Hepatocyte (in vitro differentiated cells): Measurements from ENCODE around the gene A3GALT2. TPM values are rescaled to one million over a fixed set of nuclear protein-coding genes. Genes with fewer than 3 reads are reported as not detected.

ENCODE experiments used
- DNase-seq: peaks from one replicate; pipeline ENCODE4 v3.0.0-alpha.2; 2016; ENCODE audit warnings: low spot score
- H2AFZ ChIP-seq: fragments of 200-600 bp; sonication (generic); 2 replicates; pipeline ENCODE4 v1.6.0; 2016; ENCODE audit warnings: antibody characterized with exemption, mild to moderate bottlenecking
- H3K27ac ChIP-seq: fragments of 200-600 bp; sonication (generic); 2 replicates; pipeline ENCODE4 v1.5.1; 2016; ENCODE audit warnings: mild to moderate bottlenecking
- H3K27me3 ChIP-seq: fragments of 200-600 bp; sonication (generic); 2 replicates; pipeline ENCODE4 v1.6.1; 2016
- H3K36me3 ChIP-seq: fragments of 200-600 bp; sonication (generic); replicated peaks from 2 replicates; pipeline ENCODE4 v1.5.1; 2016; ENCODE audit warnings: low read depth; ENCODE audit not compliant: insufficient read depth
- H3K4me1 ChIP-seq: fragments of 200-600 bp; sonication (generic); 2 replicates; pipeline ENCODE4 v1.5.1; 2016; ENCODE audit warnings: mild to moderate bottlenecking, moderate library complexity; ENCODE audit not compliant: insufficient read depth
- H3K4me2 ChIP-seq: fragments of 200-600 bp; sonication (generic); 2 replicates; pipeline ENCODE4 v1.6.0; 2016
- H3K4me3 ChIP-seq: fragments of 200-600 bp; sonication (generic); 2 replicates; pipeline ENCODE4 v1.5.1; 2016; ENCODE audit warnings: mild to moderate bottlenecking
- H3K79me2 ChIP-seq: fragments of 200-600 bp; sonication (generic); 2 replicates; pipeline ENCODE4 v1.6.0; 2017; ENCODE audit warnings: mild to moderate bottlenecking
- H3K9me2 ChIP-seq: fragments of 200-600 bp; sonication (generic); replicated peaks from 2 replicates; pipeline ENCODE4 v1.6.0; 2017; ENCODE audit warnings: mild to moderate bottlenecking; ENCODE audit not compliant: insufficient read depth
- H3K9me3 ChIP-seq: fragments of 200-600 bp; sonication (generic); 2 replicates; pipeline ENCODE4 v1.5.1; 2016; ENCODE audit warnings: low read depth, mild to moderate bottlenecking
- H4K20me1 ChIP-seq: fragments of 200-600 bp; sonication (generic); 2 replicates; pipeline ENCODE4 v1.6.0; 2016; ENCODE audit warnings: mild to moderate bottlenecking; ENCODE audit not compliant: insufficient read depth, poor library complexity, severe bottlenecking
- CTCF ChIP-seq: fragments of 200-600 bp; sonication (generic); IDR thresholded peaks from 2 replicates; pipeline ENCODE4 v1.5.1; 2016; ENCODE audit warnings: antibody characterized with exemption, mild to moderate bottlenecking; ENCODE audit not compliant: poor library complexity
- EZH2 ChIP-seq: fragments of 200-600 bp; sonication (generic); IDR thresholded peaks from 2 replicates; pipeline ENCODE4 v1.6.1; 2016; ENCODE audit warnings: antibody characterized with exemption, mild to moderate bottlenecking, borderline replicate concordance
- EZH2phosphoT487 ChIP-seq: fragments of 200-600 bp; sonication (generic); IDR thresholded peaks from one replicate; pipeline ENCODE4 v1.6.1; 2018; ENCODE audit warnings: antibody characterized with exemption, mild to moderate bottlenecking, low read depth, moderate library complexity; ENCODE audit not compliant: unreplicated experiment, severe bottlenecking
- WGBS: methylation state at CpG from one replicate; pipeline ENCODE4 v1.1.6; 2016; ENCODE audit warnings: low lambda C conversion rate; ENCODE audit errors: missing lambda C conversion rate; 5-methylcytosine and 5-hydroxymethylcytosine counted together
- polyA plus RNA-seq: library from polyadenylated mRNA; unstranded; fragments of >200 nt; fragmentation: Nextera tagmentation; extraction: Ambion mirVana; gene quantifications from 2 replicates; pipeline ENCODE4 v1.2.1, GENCODE V29; 2016
- total RNA-seq: library from RNA; depleted of rRNA; stranded (reverse); fragments of >200 nt; gene quantifications from 2 replicates; pipeline ENCODE4 v1.2.3, GENCODE V29; 2014

A3GALT2 gene
- total and polyA plus RNA-seq, 2 experiments from 2014 or later, result not detected

GRCh38 chr1:33328817-33329216, 7.9 kb upstream of the A3GALT2 start:
- TF ChIP-seq EZH2phosphoT487, result no peak
- TF ChIP-seq EZH2, result no peak
- no peak for TF ChIP-seq CTCF
- Histone ChIP-seq H3K79me2 (peaks cover 36% of the 10 kb centered on the region), H3K4me3 (no peak overlapping the region), H3K9me2 (no peaks in the 10 kb centered on the region), H3K36me3 (peaks cover 14% of the 10 kb centered on the region), H3K4me2 (no peak overlapping the region), H3K27me3 (no peaks in the 10 kb centered on the region), H3K27ac (no peak overlapping the region), H3K9me3 (no peaks in the 10 kb centered on the region), H3K4me1 (no peaks in the 10 kb centered on the region), H4K20me1 (peaks cover 29% of the 10 kb centered on the region), H2AFZ (no peak overlapping the region)
- 94% methylated on average over 12 of the region's 12 CpGs for WGBS
- DNase-seq, result no peak

GRCh38 chr1:33327587-33328325, 6.9 kb upstream of the A3GALT2 start:
- H3K4me3 ChIP-seq, result no peak overlapping the region
- no peaks in the 10 kb centered on the region for H3K9me3 ChIP-seq
- H3K36me3 ChIP-seq, result peaks cover 14% of the 10 kb centered on the region
- H3K27me3 ChIP-seq, result no peaks in the 10 kb centered on the region
- WGBS, result 87% methylated on average over 9 of the region's 9 CpGs
- DNase-seq, result peak; percentile 46
- no peaks in the 10 kb centered on the region for H3K9me2 ChIP-seq
- no peak overlapping the region for H3K27ac ChIP-seq
- no peak overlapping the region for H3K4me2 ChIP-seq
- no peak overlapping the region for H2AFZ ChIP-seq
- TF ChIP-seq CTCF, result no peak
- TF ChIP-seq EZH2, result no peak
- no peak for TF ChIP-seq EZH2phosphoT487
- H3K79me2 ChIP-seq, result peaks cover 25% of the 10 kb centered on the region
- H4K20me1 ChIP-seq, result peaks cover 19% of the 10 kb centered on the region
- no peaks in the 10 kb centered on the region for H3K4me1 ChIP-seq

GRCh38 chr1:33326785-33327184, 5.9 kb upstream of the A3GALT2 start:
- no peaks in the 10 kb centered on the region for H3K27me3 ChIP-seq
- no peak for DNase-seq
- H3K27ac ChIP-seq, result no peak overlapping the region
- H3K4me3 ChIP-seq, result no peak overlapping the region
- H2AFZ ChIP-seq, result no peak overlapping the region
- H3K9me2 ChIP-seq, result no peaks in the 10 kb centered on the region
- peaks cover 14% of the 10 kb centered on the region for H3K36me3 ChIP-seq
- peaks cover 9% of the 10 kb centered on the region for H4K20me1 ChIP-seq
- 95% methylated on average over 9 of the region's 9 CpGs for WGBS
- no peaks in the 10 kb centered on the region for H3K9me3 ChIP-seq
- no peak overlapping the region for H3K4me2 ChIP-seq
- TF ChIP-seq CTCF (no peak), EZH2phosphoT487 (no peak), EZH2 (no peak)
- peaks cover 16% of the 10 kb centered on the region for H3K79me2 ChIP-seq
- H3K4me1 ChIP-seq, result no peaks in the 10 kb centered on the region
